HG03095 (cell line): ENCODE data around the gene ONECUT1.

Source experiments
- ATAC-seq: cut with Tn5 transposase; IDR thresholded peaks from one replicate; pipeline ENCODE4 v1.9.1; 2021; ENCODE audit warnings: moderate library complexity; ENCODE audit not compliant: unreplicated experiment

The ONECUT1 gene

DNA sequence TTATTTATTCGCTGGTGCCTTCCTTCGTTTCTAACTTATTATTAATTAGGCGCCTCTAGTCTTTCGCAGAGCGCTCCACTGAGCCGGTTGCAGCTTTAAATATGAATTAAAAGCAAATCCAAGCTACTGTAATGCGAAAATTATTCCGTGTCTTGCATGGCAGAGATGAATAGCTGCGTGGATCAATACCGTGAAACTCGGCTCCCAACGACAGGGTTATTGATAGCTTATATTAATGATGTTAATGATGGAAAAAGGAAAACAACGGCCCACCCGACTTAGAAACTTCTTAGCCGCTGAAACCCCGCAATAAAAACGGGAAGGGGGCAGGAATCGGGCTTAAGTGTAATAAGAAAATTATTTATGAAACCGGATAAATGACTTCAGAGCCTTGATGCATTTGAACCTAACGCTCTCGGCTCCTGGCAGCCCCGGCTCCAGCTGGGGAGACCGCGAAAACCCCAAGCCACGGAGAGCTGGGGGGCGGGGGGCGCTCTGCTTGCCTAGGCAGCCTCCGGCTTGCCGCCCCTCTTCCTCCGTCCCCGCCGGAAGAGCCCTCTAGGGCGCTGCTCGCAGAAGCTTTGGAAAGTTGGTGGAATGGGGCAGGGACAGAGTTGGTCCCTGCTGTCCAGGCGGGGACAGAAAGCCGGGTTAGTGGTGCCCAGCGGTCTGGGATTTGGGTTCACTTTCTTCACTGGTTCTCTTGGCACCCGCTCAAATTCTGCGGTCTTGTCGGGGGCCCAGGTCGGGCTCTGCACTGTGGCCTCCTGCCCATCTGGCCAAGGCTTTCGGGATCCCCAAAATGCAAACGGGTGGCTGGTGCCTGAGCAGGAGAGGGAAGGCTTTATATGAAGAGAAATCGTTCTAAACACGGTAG, 7.7 kb upstream of the ONECUT1 start:
- ATAC-seq: no peak

GRCh38 chr15:52796753-52797520, 6.8 kb upstream of the ONECUT1 start:
- no peak for ATAC-seq

GRCh38 chr15:52796228-52796521, 6.0 kb upstream of the ONECUT1 start:
- ATAC-seq: no peak

DNA sequence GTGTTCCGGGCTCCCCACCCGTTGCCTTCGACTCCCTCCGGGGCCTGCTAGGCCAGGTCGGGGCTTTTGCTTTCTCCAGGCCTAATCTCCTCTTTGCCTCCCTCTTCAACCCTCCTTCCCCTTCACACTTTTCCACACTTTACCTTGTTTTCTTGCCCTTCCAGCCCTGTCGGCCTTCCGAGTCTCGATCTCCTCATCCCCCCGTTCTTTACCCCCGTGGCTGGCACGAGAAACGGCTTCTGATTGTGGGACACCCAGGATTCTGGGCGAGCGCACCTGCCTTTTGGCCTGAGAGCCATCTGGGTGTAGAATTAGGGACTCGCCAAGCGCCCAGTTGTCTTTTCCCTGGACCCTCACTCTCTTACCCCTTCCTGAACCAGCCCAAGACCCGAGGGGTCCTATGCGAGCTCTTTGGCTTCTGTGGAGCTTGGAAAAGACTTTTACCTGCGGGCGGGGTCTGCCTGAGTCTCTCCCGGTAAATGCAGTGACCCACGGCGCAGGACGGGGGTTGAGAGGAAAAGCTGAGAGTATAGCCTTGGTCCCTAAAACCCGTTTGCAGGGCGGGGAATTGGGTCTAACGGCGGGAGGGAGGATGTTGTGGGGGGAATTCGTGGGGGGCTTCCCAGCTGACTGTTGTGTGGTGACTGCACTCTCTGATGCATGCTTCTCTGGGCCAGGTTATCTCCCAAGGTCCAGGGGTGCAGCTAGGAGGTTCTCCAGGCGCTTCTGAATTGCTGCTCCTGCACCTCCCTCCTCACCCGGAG, 5.5 kb upstream of the ONECUT1 start:
- ATAC-seq: no peak

DNA sequence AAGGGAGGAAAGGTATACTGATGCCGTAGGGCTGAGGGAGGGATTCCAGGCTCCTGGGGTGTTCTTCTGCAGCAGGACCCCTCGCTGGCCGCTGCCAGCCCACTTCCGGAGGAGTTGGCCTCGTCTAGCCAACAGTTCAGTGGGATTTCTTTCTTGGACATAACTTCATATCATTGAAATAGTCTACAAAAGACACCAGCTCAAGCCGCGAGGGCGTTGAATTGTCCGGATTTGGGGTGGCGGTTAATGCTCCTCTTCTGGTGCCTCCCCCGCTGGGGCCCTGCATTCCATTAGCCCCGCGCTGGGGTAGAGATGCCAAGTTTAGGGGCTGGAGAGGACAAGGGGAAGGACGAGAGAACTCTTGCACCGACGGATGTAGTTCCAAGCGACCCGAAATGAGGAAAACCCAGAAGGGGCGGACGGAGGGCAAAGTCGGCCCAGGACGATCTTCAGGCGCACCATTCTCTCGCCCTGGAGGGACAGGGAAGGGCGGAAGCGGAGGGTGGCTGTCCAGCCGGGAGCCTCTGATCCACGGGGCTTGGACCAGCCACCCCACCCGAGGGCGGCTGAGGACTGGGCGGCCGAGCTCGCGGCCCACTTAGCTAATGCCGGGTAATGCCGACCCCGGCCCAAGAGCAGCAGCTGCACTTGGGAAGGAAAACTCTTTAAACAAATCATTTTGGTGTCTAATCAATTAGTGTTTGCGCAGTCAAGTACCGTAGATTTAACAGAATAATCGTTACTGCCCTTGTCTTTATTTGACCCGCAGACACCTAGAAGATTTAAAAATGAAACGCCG, 4.7 kb upstream of the ONECUT1 start:
- no peak for ATAC-seq

DNA sequence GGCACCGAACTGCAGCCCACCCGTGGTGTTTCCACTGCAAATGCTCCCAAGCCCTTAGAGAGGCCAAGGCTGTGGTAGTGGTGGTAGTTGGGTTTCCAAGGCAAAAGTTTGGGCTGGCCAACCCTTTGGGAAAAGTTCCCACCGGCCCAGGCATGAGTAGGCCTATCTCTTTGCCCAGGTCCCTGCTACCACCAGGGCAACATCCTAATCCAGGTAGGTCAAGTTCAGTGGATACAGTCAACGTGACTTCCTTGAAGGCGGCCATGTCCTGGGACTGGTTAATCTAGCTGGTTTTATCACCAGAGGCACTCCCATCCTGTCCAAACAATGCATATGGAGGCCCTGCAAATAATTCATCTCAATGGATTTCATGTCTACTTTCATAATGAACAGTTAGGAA, 1.6 kb upstream of the ONECUT1 start:
- ATAC-seq: no peak

DNA sequence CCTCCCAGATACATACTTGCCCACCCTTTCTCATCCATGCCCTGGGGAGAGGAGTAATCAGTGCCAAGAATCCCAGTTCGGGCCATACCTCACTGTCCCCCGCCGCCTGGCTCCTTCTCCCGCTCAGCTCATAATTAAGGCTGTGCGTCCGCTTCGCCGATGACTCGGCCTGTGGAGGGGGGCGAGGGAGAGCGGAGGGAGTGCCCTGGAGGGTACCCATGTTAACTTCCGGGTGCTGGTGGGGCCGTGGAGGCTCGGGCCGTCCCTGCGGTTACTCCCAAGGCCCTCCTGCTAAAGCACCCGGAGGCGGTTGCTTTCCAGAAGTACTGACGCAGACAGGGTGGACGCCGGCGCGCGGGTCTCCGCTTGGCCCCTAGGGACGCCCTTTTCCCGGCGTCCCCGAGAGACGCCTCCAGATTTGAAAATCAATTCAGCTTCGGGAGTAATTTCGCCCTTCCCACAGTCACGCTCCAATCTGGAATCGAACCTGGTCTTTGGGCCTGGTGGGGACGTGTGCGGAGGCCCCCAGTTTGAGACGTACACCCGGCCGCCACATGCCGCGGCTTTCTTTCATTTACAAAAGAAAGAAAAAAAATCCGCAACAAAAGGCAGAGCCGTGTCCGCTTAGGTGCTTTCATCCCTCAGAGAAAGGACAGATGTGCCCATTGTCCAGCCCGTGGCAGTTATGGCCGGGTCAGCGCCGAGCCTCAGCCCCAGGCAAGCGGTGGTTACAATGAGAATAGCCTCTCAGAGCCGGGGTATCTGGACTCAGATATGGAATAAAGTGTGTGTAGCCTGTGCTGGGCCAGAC, 1.0 kb upstream of the ONECUT1 start:
- ATAC-seq: no peak

DNA sequence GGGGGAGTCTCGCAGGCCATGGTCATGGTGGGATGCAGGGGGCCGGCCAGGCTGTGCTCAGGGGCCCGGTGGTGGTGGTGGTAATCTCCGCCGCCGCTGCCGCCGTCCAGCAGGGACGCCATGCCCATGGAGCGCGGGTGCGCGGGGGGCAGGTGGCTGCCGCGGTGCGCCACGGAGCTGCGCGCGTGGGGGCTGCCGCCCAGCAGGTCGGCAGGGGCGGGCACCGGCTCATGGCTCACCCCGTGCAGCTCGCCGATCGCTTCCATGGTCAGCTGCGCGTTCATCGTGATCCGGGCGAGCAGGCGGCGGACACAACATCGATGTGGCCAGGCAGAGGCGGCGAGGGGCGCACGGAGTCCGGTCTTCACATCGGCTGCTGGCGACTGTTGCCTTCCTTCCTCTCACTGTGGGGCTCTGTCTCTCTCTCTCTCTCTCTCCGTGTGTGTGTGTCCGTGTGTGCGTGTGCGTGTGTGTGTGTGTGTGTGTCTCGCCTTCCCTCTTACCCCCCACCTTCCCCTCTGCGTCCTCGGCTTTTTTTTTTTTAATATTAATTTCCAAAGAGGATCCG, 451 bp downstream of the ONECUT1 start:
- ATAC-seq: no peak

- ATAC-seq: no peak
These were observed 1.0 kb downstream of the ONECUT1 start for GRCh38 chr15:52789008-52789600.

- no peak for ATAC-seq
These were observed 1.8 kb downstream of the ONECUT1 start for GRCh38 chr15:52788099-52788986.

- ATAC-seq: no peak
These were observed 2.5 kb downstream of the ONECUT1 start for GRCh38 chr15:52787549-52788098.

DNA sequence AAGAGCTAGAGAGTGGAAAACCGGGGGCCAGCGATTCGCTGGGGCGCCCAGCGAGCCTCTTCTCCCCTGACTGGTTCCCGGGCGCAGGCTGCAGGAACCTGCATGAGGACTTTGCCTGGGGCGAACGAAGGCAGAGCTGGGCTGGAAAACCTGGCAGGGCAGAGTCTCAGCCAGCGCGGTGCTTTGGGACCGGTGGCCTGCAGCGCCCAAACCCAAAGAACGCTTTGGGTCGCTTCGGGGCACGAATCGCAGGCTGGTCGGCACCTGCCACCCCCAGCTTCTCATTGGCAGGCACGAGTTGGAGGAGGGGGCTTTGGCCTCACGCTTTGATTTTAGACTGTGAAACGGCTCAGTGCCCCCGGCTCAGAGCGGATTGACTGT, 3.0 kb downstream of the ONECUT1 start:
- no peak for ATAC-seq

GRCh38 chr15:52786436-52787122, 3.6 kb downstream of the ONECUT1 start:
- ATAC-seq: no peak

DNA sequence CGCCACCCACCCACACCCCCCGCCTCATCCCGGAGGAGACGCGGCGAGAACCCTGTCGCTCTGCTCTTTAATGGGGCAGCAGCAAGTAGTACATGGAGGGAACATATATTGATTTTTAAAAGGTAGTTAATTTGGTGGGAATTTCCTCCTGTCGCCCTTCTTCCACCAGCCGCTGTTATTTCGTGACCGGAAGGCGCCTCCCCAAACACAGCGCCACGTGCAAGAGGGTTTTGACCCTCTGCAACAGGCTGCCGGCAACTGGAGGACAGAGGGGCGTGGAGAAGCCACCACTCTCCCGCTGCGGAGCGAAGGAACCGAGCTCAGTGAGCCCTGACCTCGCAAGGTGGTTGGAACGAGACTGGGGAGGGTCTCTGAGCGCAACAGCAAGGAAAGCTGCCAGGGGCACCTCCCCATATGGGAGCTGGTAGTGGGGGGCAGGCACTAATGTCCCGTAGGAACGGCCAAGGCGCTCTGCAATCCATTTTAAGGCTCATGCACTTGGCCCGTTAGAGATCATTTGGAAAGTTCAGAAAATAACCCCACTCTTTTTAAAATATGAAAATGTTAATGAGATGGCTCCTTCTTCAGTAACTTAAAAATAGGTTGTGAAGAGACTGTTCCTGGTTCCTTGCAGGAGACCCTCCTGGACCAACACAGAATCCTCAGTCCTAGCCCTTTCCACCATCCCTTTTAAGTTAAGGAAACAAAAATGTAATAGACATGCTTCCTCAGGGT, 4.3 kb downstream of the ONECUT1 start:
- no peak for ATAC-seq

- ATAC-seq: no peak
These were observed 5.1 kb downstream of the ONECUT1 start for GRCh38 chr15:52784799-52785671.
